Vagina (tissue), 2 donors: Measurements from ENCODE around the gene NFYC. TPM values are rescaled to one million over a fixed set of nuclear protein-coding genes. Genes with fewer than 3 reads are reported as not detected.

Experiments used
- DNase-seq, 2 donors: peaks; one replicate each; pipeline ENCODE4 v3.0.0-alpha.2; 2017; ENCODE audit errors: extremely low spot score in 2 of 2
- H3K27ac ChIP-seq: fragments of 200-600 bp; sonication (generic); one replicate; pipeline ENCODE4 v1.5.1; 2019
- H3K27me3 ChIP-seq: fragments of 200-600 bp; sonication (generic); one replicate; pipeline ENCODE4 v1.5.1; 2019
- H3K36me3 ChIP-seq, 2 donors: fragments of 200-600 bp; sonication (generic); one replicate each; pipeline ENCODE4 v1.5.1; 2017 to 2019
- H3K4me1 ChIP-seq: fragments of 200-600 bp; sonication (generic); one replicate; pipeline ENCODE4 v1.5.1; 2019
- H3K4me3 ChIP-seq, 2 donors: fragments of 200-600 bp; sonication (generic); 1 replicate in 1 of 2; 2 replicates in 1 of 2; pipeline ENCODE4 v1.5.1; 2016 to 2019
- H3K9me3 ChIP-seq: fragments of 200-600 bp; sonication (generic); one replicate; pipeline ENCODE4 v1.5.1; 2019
- CTCF ChIP-seq, 3 experiments: fragments of 450-650 bp in 2 of 3; fragments of 200-600 bp in 1 of 3; sonication (generic) in 1 of 3; IDR thresholded peaks; one replicate each; pipeline ENCODE4 v1.5.1; 2017 to 2019; ENCODE audit warnings: antibody characterized with exemption in 3 of 3, mild to moderate bottlenecking in 2 of 3, moderate library complexity in 2 of 3
- POLR2A ChIP-seq, 2 donors: fragments of 450-650 bp; IDR thresholded peaks; one replicate each; pipeline ENCODE4 v1.6.1; 2017; ENCODE audit warnings: antibody characterized with exemption in 2 of 2, mild to moderate bottlenecking in 2 of 2, moderate library complexity in 2 of 2
- POLR2AphosphoS5 ChIP-seq, 2 donors: sonication (generic); formaldehyde crosslinking; IDR thresholded peaks; one replicate each; pipeline ENCODE4 v1.9.0; 2017; ENCODE audit warnings: antibody characterized with exemption in 2 of 2, mild to moderate bottlenecking in 2 of 2, low read depth in 1 of 2; ENCODE audit not compliant: insufficient read depth in 1 of 2
- intact Hi-C: fragments of 100-400 bp; cut with DNase I; formaldehyde crosslinking; loops from one replicate; pipeline ENCODE4 v1.15.1; 2023
- total RNA-seq: library from RNA; depleted of rRNA; stranded (reverse); fragments of >200 nt; gene quantifications from one replicate; pipeline ENCODE4 v1.2.3, GENCODE V29; 2016

The NFYC gene
- total RNA-seq, 1 donor from 2014 or later, result 61.6 TPM

- intact Hi-C loops, result no loop called here
- Histone ChIP-seq H3K27ac (peak overlapping the region; percentile 64), H3K4me1 (peaks cover 64% of the 10 kb centered on the region), H3K9me3 (no peaks in the 10 kb centered on the region), H3K4me3 (peak overlapping the region; percentile 7 to 53), H3K27me3 (no peaks in the 10 kb centered on the region), H3K36me3 (no peaks in the 10 kb centered on the region)
- TF ChIP-seq POLR2A (IDR thresholded peaks at IDR 0.05), result no peak
- no peak for DNase-seq
Observed at GRCh38 chr1:40710581-40711315, 19.2 kb downstream of the NFYC start.

GRCh38 chr1:40711465-40712404 is 20.2 kb downstream of the NFYC start:
- no peak overlapping the region for H3K4me3 ChIP-seq

GRCh38 chr1:40712405-40712944 is 21.0 kb downstream of the NFYC start:
- no peak for TF ChIP-seq POLR2A (IDR thresholded peaks at IDR 0.05)
- TF ChIP-seq POLR2AphosphoS5 (IDR thresholded peaks at IDR 0.05; ENCODE audit: insufficient read depth in 1 of 2, low read depth in 1 of 2), result no peak
- no peak for TF ChIP-seq CTCF (IDR thresholded peaks at IDR 0.05)
- no peak for DNase-seq
- Histone ChIP-seq H3K9me3 (no peaks in the 10 kb centered on the region), H3K27ac (peak overlapping the region; percentile 64), H3K4me1 (peaks cover 65% of the 10 kb centered on the region), H3K36me3 (no peaks in the 10 kb centered on the region), H3K27me3 (no peaks in the 10 kb centered on the region), H3K4me3 (no peak overlapping the region)
- intact Hi-C loops, result no loop called here

More at GRCh38 chr1:40711465-40712404, 20.2 kb downstream of the NFYC start:
- H3K4me1 ChIP-seq, result peaks cover 61% of the 10 kb centered on the region
- peak overlapping the region; percentile 64 for H3K27ac ChIP-seq
- H3K27me3 ChIP-seq, result no peaks in the 10 kb centered on the region
- intact Hi-C loops, result no loop called here
- H3K9me3 ChIP-seq, result no peaks in the 10 kb centered on the region
- TF ChIP-seq POLR2AphosphoS5 (IDR thresholded peaks at IDR 0.05; ENCODE audit: insufficient read depth in 1 of 2, low read depth in 1 of 2) (peak in 1 of 2 donors; percentile 44), POLR2A (IDR thresholded peaks at IDR 0.05) (no peak)
- no peak for DNase-seq
- H3K36me3 ChIP-seq, result no peaks in the 10 kb centered on the region

- Histone ChIP-seq H3K9me3 (no peaks in the 10 kb centered on the region), H3K4me1 (peaks cover 70% of the 10 kb centered on the region), H3K27ac (peak overlapping the region; percentile 51), H3K27me3 (no peaks in the 10 kb centered on the region), H3K4me3 (no peak overlapping the region), H3K36me3 (no peaks in the 10 kb centered on the region)
- no peak for DNase-seq
- no peak for TF ChIP-seq POLR2A (IDR thresholded peaks at IDR 0.05)
- peak in 1 of 2 donors; percentile 33 for TF ChIP-seq POLR2AphosphoS5 (IDR thresholded peaks at IDR 0.05; ENCODE audit: insufficient read depth in 1 of 2, low read depth in 1 of 2)
- no peak for TF ChIP-seq CTCF (IDR thresholded peaks at IDR 0.05)
- intact Hi-C loops, result no loop called here
Observed at GRCh38 chr1:40712997-40713396, 21.5 kb downstream of the NFYC start.

GRCh38 chr1:40715491-40716059 is 24.1 kb downstream of the NFYC start:
- Histone ChIP-seq H3K9me3 (no peaks in the 10 kb centered on the region), H3K4me1 (peaks cover 54% of the 10 kb centered on the region), H3K36me3 (no peaks in the 10 kb centered on the region), H3K4me3 (no peak overlapping the region), H3K27ac (no peak overlapping the region), H3K27me3 (no peaks in the 10 kb centered on the region)
- DNase-seq, result no peak
- TF ChIP-seq POLR2AphosphoS5 (IDR thresholded peaks at IDR 0.05; ENCODE audit: insufficient read depth in 1 of 2, low read depth in 1 of 2) (no peak), POLR2A (IDR thresholded peaks at IDR 0.05) (no peak), CTCF (IDR thresholded peaks at IDR 0.05) (no peak)
- intact Hi-C loops, result no loop called here
